GM18861 (cell line): ENCODE results near the gene LGR5.

ENCODE experiments used
- ATAC-seq: cut with Tn5 transposase; IDR thresholded peaks from one replicate; pipeline ENCODE4 v1.9.1; 2021; ENCODE audit not compliant: unreplicated experiment

LGR5 gene

GRCh38 chr12:71589478-71589881, 149.9 kb downstream of the LGR5 start:
- ATAC-seq = no peak

GRCh38 chr12:71591601-71592000, 152.0 kb downstream of the LGR5 start:
- ATAC-seq = no peak

GRCh38 chr12:71592841-71593240, 153.2 kb downstream of the LGR5 start:
- no peak for ATAC-seq

GRCh38 chr12:71594214-71594948, 154.8 kb downstream of the LGR5 start:
- no peak for ATAC-seq

- ATAC-seq = no peak
Observed at GRCh38 chr12:71599210-71599609, 159.6 kb downstream of the LGR5 start.

- ATAC-seq = no peak
Observed at GRCh38 chr12:71601546-71601945, 161.9 kb downstream of the LGR5 start.

- ATAC-seq = no peak
Observed at GRCh38 chr12:71602761-71603577, 163.4 kb downstream of the LGR5 start.

GRCh38 chr12:71605039-71605438, 165.4 kb downstream of the LGR5 start:
- ATAC-seq = no peak

GRCh38 chr12:71607494-71608330, 168.1 kb downstream of the LGR5 start:
- ATAC-seq = no peak

GRCh38 chr12:71610031-71610795, 170.6 kb downstream of the LGR5 start:
- no peak for ATAC-seq

- no peak for ATAC-seq
Observed at GRCh38 chr12:71621938-71622337, 182.3 kb downstream of the LGR5 start.

GRCh38 chr12:71625476-71625875, 185.9 kb downstream of the LGR5 start:
- ATAC-seq = no peak

GRCh38 chr12:71626098-71626497, 186.5 kb downstream of the LGR5 start:
- ATAC-seq = no peak

GRCh38 chr12:71626768-71627167, 187.2 kb downstream of the LGR5 start:
- no peak for ATAC-seq

- no peak for ATAC-seq
Observed at GRCh38 chr12:71627438-71628002, 187.9 kb downstream of the LGR5 start.
